Adrenal gland (tissue), 12 donors: ENCODE results near the gene S1PR2. TPM values are rescaled to one million over a fixed set of nuclear protein-coding genes. Genes with fewer than 3 reads are reported as not detected.

ENCODE experiments used
- DNase-seq, 7 donors: peaks; one replicate each; pipeline ENCODE4 v3.0.0-alpha.2; 2019 to 2020
- H3K27ac ChIP-seq, 5 donors: fragments of 200-600 bp; sonication (generic) in 4 of 5; 1 replicate in 3 of 5; 2 replicates in 2 of 5; pipeline versions ENCODE4 v1.5.1 to v1.8.0; 2016 to 2020; ENCODE audit warnings: mild to moderate bottlenecking in 1 of 5
- H3K27me3 ChIP-seq: fragments of 200-600 bp; 2 replicates; pipeline ENCODE4 v1.8.0; 2021
- H3K36me3 ChIP-seq, 2 donors: fragments of 200-600 bp; replicated peaks in 1 of 2; 1 replicate in 1 of 2; 2 replicates in 1 of 2; pipeline versions ENCODE4 v1.5.1 to v1.8.0; 2018 to 2022
- H3K4me1 ChIP-seq, 2 donors: fragments of 200-600 bp; replicated peaks in 1 of 2; 1 replicate in 1 of 2; 2 replicates in 1 of 2; pipeline versions ENCODE4 v1.5.1 to v1.8.0; 2018 to 2021
- H3K4me3 ChIP-seq, 4 donors: fragments of 200-600 bp; sonication (generic) in 3 of 4; one replicate each; pipeline ENCODE4 v1.5.1; 2016 to 2018
- H3K9me3 ChIP-seq, 3 donors: fragments of 200-600 bp; sonication (generic) in 1 of 3; replicated peaks in 1 of 3; 1 replicate in 2 of 3; 2 replicates in 1 of 3; pipeline versions ENCODE4 v1.5.1 to v1.8.0; 2016 to 2021
- POLR2A ChIP-seq, 2 donors: fragments of 450-650 bp; IDR thresholded peaks; one replicate each; pipeline ENCODE4 v1.6.1; 2017; ENCODE audit warnings: antibody characterized with exemption in 2 of 2, mild to moderate bottlenecking in 2 of 2, moderate library complexity in 1 of 2
- WGBS, 4 donors: extraction: QIAGEN DNeasy Blood & Tissue Kit in 2 of 4; methylation state at CpG; one replicate each; pipeline versions ENCODE4 v1.1.5 to v1.1.7; 2013 to 2017; 5-methylcytosine and 5-hydroxymethylcytosine counted together
- intact Hi-C, 2 donors: fragments of 100-400 bp; cut with DNase I; formaldehyde crosslinking; loops; one replicate each; pipeline versions ENCODE4 v1.14.1 to v1.15.0; 2022 to 2023
- polyA plus RNA-seq, 3 donors: library from polyadenylated mRNA; stranded (reverse); fragments of 200-250 nt in 2 of 3; fragments of 350-450 nt in 1 of 3; fragmentation: Illumina TruSeq in 1 of 3; extraction: RNeasy Lipid Tissue Mini Kit (QIAGEN cat#74804) in 1 of 3; gene quantifications; one replicate each; pipeline ENCODE4 v1.2.3, GENCODE V29; 2013 to 2014
- total RNA-seq, 9 donors: library from RNA; depleted of rRNA in 4 of 9; stranded (reverse); fragments of >200 nt in 4 of 9; fragments of 120-200 nt in 1 of 9; fragmentation: NEBNext Ultra II Directional in 1 of 9; extraction: Animal tissue kit (Norgen Biotek cat#: 25700) in 1 of 9; gene quantifications; one replicate each; pipeline versions ENCODE4 v1.1.0 to v1.2.4, GENCODE V29; 2013 to 2023
- TF ChIP-seq, protein P1 (sequence below), 6 experiments: fragments of 450-650 bp in 4 of 6; fragments of 200-600 bp in 2 of 6; sonication (generic) in 1 of 6; IDR thresholded peaks; 1 replicate in 5 of 6; 2 replicates in 1 of 6; pipeline versions ENCODE4 v1.5.1 to v1.8.0; 2016 to 2021; ENCODE audit warnings: antibody characterized with exemption in 6 of 6, mild to moderate bottlenecking in 2 of 6, moderate library complexity in 1 of 6
- donor health status: healthy with polysubstance abuse.
- donor health status: Bipolar disorder and iron deficiency.
- donor health status: DM: yes; HTN: yes; CAD: no.
- donor health status: DM: no; HTN: no; CAD: no.
- donor health status: DM: no; HTN: no; CAD: no.
- donor health status: DM: yes; HTN: yes; CAD: no.

The S1PR2 gene
- total and polyA plus RNA-seq, 12 donors: 1.6 to 9.5 (median 5.0) TPM

DNA sequence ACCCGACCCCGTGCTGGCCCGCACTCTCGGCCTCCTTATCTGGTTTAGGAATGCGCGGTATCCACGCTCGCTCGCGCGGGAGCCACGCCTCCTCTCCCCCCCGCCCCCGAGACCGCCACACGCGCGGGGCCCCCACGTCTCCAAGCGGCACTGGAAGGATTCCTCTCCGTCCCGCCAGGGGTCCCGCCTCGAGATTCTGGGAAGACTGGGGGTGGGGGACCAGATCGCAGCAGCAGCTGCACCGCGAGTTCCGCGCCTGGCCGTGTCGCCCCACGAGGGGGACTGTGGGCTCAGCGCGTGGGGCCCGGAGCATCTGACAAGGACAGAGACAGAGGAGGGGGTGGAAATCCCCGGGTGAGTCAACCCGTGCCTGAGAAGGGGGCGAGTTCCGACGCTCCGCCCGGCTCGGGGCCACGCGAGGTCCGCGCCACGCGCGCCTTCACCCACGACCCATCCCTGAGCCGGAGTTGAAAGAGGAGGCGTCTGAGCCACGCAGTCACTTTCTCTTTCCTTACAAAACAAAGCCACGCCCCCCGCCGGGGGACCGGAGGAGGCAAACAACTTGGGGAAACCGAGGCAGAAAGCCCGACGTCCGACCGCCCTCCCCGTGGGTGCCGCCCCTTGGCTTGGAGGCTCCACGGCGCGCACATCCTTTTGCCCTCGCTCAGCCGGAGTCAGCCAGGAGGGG lies 814 bp downstream of the S1PR2 start:
- H3K4me1 ChIP-seq: peaks cover 7 to 28% of the 10 kb centered on the region in 2 donors
- TF ChIP-seq, protein P1, sequence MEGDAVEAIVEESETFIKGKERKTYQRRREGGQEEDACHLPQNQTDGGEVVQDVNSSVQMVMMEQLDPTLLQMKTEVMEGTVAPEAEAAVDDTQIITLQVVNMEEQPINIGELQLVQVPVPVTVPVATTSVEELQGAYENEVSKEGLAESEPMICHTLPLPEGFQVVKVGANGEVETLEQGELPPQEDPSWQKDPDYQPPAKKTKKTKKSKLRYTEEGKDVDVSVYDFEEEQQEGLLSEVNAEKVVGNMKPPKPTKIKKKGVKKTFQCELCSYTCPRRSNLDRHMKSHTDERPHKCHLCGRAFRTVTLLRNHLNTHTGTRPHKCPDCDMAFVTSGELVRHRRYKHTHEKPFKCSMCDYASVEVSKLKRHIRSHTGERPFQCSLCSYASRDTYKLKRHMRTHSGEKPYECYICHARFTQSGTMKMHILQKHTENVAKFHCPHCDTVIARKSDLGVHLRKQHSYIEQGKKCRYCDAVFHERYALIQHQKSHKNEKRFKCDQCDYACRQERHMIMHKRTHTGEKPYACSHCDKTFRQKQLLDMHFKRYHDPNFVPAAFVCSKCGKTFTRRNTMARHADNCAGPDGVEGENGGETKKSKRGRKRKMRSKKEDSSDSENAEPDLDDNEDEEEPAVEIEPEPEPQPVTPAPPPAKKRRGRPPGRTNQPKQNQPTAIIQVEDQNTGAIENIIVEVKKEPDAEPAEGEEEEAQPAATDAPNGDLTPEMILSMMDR (IDR thresholded peaks at IDR 0.05): no peak
- TF ChIP-seq POLR2A (IDR thresholded peaks at IDR 0.05): no peak
- no peaks in the 10 kb centered on the region for H3K9me3 ChIP-seq
- peak overlapping the region; percentile 70 to 78 (median 72) for H3K4me3 ChIP-seq
- intact Hi-C loops: loop anchor here in 1 of 2 donors (5.0 kb wide), 1 partner anchor 38 kb away; the partner anchor contains the start of gene DNMT1
- H3K36me3 ChIP-seq: no peaks in the 10 kb centered on the region
- peak overlapping the region in 4 of 5 donors; percentile 73 to 88 (median 86) for H3K27ac ChIP-seq
- DNase-seq: peak in 5 of 7 donors; percentile 22 to 65 (median 44)
- 0 to 2% (median 1%) methylated on average over 10 to 70 of the region's 70 CpGs for WGBS, 4 donors
- no peaks in the 10 kb centered on the region for H3K27me3 ChIP-seq

DNA sequence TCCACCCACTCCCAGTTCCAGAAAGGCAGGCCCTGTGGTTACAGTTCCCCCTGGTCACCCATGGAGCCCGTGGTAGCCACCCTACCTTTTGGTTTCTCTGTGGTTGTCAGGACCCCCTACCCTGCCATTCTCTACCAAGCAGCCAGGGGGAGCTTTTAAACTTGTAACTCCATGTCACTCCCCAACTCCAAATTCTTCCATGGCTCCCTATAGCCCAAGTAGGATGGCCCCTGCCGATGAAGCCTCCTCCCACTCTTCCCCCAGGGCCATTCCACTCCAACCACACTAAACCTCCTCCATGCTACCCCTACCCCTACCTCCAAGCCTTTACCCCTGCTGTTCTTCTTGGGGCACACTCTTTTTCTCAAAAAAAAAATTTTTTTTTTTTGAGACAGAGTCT lies 2.2 kb downstream of the S1PR2 start:
- TF ChIP-seq, protein P1 (IDR thresholded peaks at IDR 0.05): peak in 5 of 6 experiments; percentile 21 to 50 (median 39)
- TF ChIP-seq POLR2A (IDR thresholded peaks at IDR 0.05): no peak
- H3K36me3 ChIP-seq: no peaks in the 10 kb centered on the region
- peak in 1 of 7 donors; percentile 33 for DNase-seq
- 62 to 85% (median 67%) methylated on average over 2 of the region's 2 CpGs for WGBS, 4 donors
- H3K4me1 ChIP-seq: peaks cover 7 to 28% of the 10 kb centered on the region in 2 donors
- H3K27me3 ChIP-seq: no peaks in the 10 kb centered on the region
- H3K27ac ChIP-seq: peak overlapping the region in 2 of 5 donors; percentile 49 to 86
- no peaks in the 10 kb centered on the region for H3K9me3 ChIP-seq
- no peak overlapping the region for H3K4me3 ChIP-seq
- intact Hi-C loops: no loop called here

DNA sequence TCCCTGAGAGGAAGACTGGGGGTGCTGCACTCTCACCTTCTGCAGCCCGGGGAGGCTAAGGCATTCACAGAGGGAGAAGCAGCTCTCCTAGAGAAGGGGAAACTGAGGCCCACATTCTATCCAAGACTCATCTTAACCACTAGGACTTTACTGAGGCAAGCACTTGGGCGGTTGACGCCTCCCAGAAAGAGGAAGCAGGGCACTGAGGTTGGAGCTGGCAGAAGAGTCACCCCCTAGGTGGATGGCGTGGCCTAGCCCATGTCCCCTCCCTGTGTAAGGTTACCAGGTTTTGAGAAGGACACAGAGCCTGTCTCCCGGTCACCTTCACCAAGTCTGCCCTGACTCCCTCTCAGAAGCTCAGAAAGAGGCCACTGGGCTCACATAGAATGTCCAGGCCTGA lies 2.7 kb downstream of the S1PR2 start:
- WGBS, 4 donors: 75 to 84% (median 78%) methylated on average over 2 to 5 of the region's 5 CpGs
- no peak overlapping the region for H3K4me3 ChIP-seq
- H3K9me3 ChIP-seq: no peaks in the 10 kb centered on the region
- H3K4me1 ChIP-seq: peaks cover 7 to 28% of the 10 kb centered on the region in 2 donors
- peak overlapping the region in 2 of 5 donors; percentile 49 to 86 for H3K27ac ChIP-seq
- DNase-seq: no peak
- intact Hi-C loops: no loop called here
- TF ChIP-seq, protein P1 (IDR thresholded peaks at IDR 0.05): no peak
- TF ChIP-seq POLR2A (IDR thresholded peaks at IDR 0.05): no peak
- no peaks in the 10 kb centered on the region for H3K36me3 ChIP-seq
- no peaks in the 10 kb centered on the region for H3K27me3 ChIP-seq

DNA sequence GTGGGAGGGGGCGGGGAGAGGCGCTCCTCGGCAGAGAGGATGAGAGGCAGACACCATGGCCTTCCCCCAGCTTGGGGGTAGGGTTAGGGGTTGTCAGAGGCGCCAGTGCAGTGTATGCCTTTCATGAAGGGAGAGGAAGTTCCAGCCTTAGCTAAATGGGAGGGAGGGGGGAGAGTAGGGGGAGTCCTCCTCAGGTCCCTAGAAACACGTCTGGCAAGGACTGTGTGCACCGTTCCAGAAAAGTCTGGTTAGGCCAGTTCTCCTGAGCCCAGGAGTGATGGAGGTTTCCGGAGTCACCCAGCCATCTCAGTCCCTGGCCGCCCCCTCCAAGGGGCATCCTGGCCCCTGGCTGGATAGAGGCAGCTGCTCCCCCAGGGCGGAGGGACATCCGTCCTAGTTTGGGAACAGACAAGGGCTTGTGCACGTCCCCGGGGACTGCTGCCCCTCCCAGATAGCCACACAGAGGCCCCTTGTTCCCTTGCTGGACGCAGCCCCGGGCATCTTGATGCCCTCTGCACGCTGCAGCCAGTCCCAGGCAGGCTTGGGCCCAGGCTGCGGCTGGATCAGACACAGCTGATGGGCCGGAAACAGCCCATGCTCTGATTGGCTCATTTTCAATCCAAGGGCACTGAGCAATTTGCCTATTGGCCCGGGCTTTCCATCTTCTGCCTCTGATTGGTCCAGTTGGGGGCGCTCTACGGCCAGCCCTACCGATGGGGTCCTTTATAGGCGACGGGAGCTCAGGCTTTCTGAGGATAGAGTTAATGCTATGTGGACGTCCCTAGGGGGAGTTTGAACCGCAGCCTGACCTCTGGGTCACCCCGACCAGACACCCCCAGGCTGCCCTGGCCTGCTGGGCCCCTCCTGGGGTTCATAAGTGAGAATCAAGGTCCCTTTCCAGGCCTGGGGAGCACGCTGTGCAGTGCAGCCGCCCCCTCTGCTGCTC lies 3.8 kb downstream of the S1PR2 start:
- DNase-seq: peak in 1 of 7 donors; percentile 56
- no peaks in the 10 kb centered on the region for H3K9me3 ChIP-seq
- intact Hi-C loops: no loop called here
- TF ChIP-seq POLR2A (IDR thresholded peaks at IDR 0.05): no peak
- TF ChIP-seq, protein P1 (IDR thresholded peaks at IDR 0.05): no peak
- H3K4me3 ChIP-seq: no peak overlapping the region
- H3K4me1 ChIP-seq: peaks cover 7 to 28% of the 10 kb centered on the region in 2 donors
- H3K36me3 ChIP-seq: no peaks in the 10 kb centered on the region
- WGBS, 4 donors: 64 to 88% (median 75%) methylated on average over 13 to 28 of the region's 28 CpGs
- H3K27ac ChIP-seq: peak overlapping the region in 3 of 5 donors; percentile 39 to 90 (median 63)
- no peaks in the 10 kb centered on the region for H3K27me3 ChIP-seq
